WTC11 (cell line): ENCODE results near the gene SLC35F1. TPM values are rescaled to one million over a fixed set of nuclear protein-coding genes. Genes with fewer than 3 reads are reported as not detected.

ENCODE experiments used
- ATAC-seq: fragments of 200-7000 bp; cut with Tn5 transposase; 2 replicates; pipeline ENCODE4 v1.10.0; 2021; ENCODE audit warnings: mild to moderate bottlenecking, moderate library complexity
- CTCF ChIA-PET: fragments of 300-600 bp; sonication (Branson Sonifier 250); formaldehyde crosslinking; loops from one replicate; lab custom pipeline; 2021; ENCODE audit warnings: antibody characterized with exemption; lab: Charles Lee
- POLR2A ChIA-PET: fragments of 350-600 bp; sonication (Branson Sonifier 250); formaldehyde crosslinking; loops from one replicate; lab custom pipeline; 2021; ENCODE audit warnings: antibody characterized with exemption; lab: Charles Lee
- DNase-seq: peaks from one replicate; pipeline ENCODE4 v3.0.0; 2021; ENCODE audit warnings: low spot score
- H3K27ac Mint-ChIP-seq: 2 replicates; pipeline ENCODE4 v1.8.0; 2021; ENCODE audit warnings: mixed read lengths
- H3K27me3 Mint-ChIP-seq: 2 replicates; pipeline ENCODE4 v1.8.0; 2021; ENCODE audit warnings: low read depth, mild to moderate bottlenecking, moderate library complexity, mixed read lengths
- H3K36me3 Mint-ChIP-seq: 2 replicates; pipeline ENCODE4 v1.8.0; 2021; ENCODE audit warnings: mixed read lengths
- H3K4me1 Mint-ChIP-seq: 2 replicates; pipeline ENCODE4 v1.8.0; 2022; ENCODE audit warnings: mixed read lengths
- H3K4me3 Mint-ChIP-seq: 2 replicates; pipeline ENCODE4 v1.8.0; 2021; ENCODE audit warnings: mild to moderate bottlenecking, moderate library complexity, mixed read lengths
- H3K9me3 Mint-ChIP-seq: 2 replicates; pipeline ENCODE4 v1.8.0; 2021; ENCODE audit warnings: mixed read lengths
- FOXP1 ChIP-seq: sonication (generic); formaldehyde crosslinking; IDR thresholded peaks from 2 replicates; pipeline ENCODE4 v1.8.0; 2022; ENCODE audit warnings: missing genetic modification reagents, mild to moderate bottlenecking, moderate library complexity, borderline replicate concordance
- GTF2I ChIP-seq: fragments of 250-450 bp; sonication (Bioruptor Pico); conservative IDR thresholded peaks from 2 replicates; pipeline ENCODE4 v1.4.0; 2021; ENCODE audit warnings: mild to moderate bottlenecking
- NFE2L1 ChIP-seq: sonication (generic); formaldehyde crosslinking; IDR thresholded peaks from 2 replicates; pipeline ENCODE4 v1.8.1; 2023; ENCODE audit warnings: missing genetic modification reagents
- PRRX2 ChIP-seq: fragments of 250-450 bp; sonication (Bioruptor Pico); IDR thresholded peaks from 2 replicates; pipeline ENCODE4 v1.8.0; 2021; ENCODE audit warnings: mild to moderate bottlenecking
- RELA ChIP-seq: sonication (generic); formaldehyde crosslinking; IDR thresholded peaks from 2 replicates; pipeline ENCODE4 v1.8.1; 2022; ENCODE audit warnings: missing genetic modification reagents, mild to moderate bottlenecking, borderline replicate concordance
- RORB ChIP-seq: fragments of 250-450 bp; sonication (Bioruptor Pico); IDR thresholded peaks from 2 replicates; pipeline ENCODE4 v1.9.0; 2021; ENCODE audit warnings: mild to moderate bottlenecking
- SP1 ChIP-seq: sonication (generic); formaldehyde crosslinking; conservative IDR thresholded peaks from 2 replicates; pipeline ENCODE4 v1.8.1; 2022; ENCODE audit warnings: missing genetic modification reagents
- TEAD4 ChIP-seq: sonication (generic); formaldehyde crosslinking; IDR thresholded peaks from 2 replicates; pipeline ENCODE4 v1.8.0; 2022; ENCODE audit warnings: mild to moderate bottlenecking, missing genetic modification reagents
- ZNF219 ChIP-seq: sonication (generic); formaldehyde crosslinking; IDR thresholded peaks from 2 replicates; pipeline ENCODE4 v1.8.0; 2023; ENCODE audit warnings: missing genetic modification reagents, mild to moderate bottlenecking, borderline replicate concordance
- ZNF263 ChIP-seq: sonication (generic); formaldehyde crosslinking; IDR thresholded peaks from 2 replicates; pipeline ENCODE4 v1.8.1; 2022; ENCODE audit warnings: low read depth, mild to moderate bottlenecking, moderate library complexity, missing genetic modification reagents
- ZNF396 ChIP-seq: fragments of 250-450 bp; sonication (Bioruptor Pico); IDR thresholded peaks from 2 replicates; pipeline ENCODE4 v1.8.0; 2021; ENCODE audit warnings: mild to moderate bottlenecking, moderate library complexity, borderline replicate concordance
- total RNA-seq: library from RNA; stranded (reverse); gene quantifications from 3 replicates; pipeline ENCODE4 v1.2.3, GENCODE V29; 2021
- TF ChIP-seq, protein P1 (sequence below): sonication (generic); formaldehyde crosslinking; IDR thresholded peaks from 2 replicates; pipeline ENCODE4 v1.8.0; 2022; ENCODE audit warnings: mild to moderate bottlenecking, missing genetic modification reagents
- TF ChIP-seq, protein P2 (sequence below): fragments of 250-450 bp; sonication (Bioruptor Pico); IDR thresholded peaks from 2 replicates; pipeline ENCODE4 v1.9.0; 2021; ENCODE audit warnings: mild to moderate bottlenecking
- TF ChIP-seq, protein P3 (sequence below): fragments of 200-600 bp; IDR thresholded peaks from 2 replicates; pipeline ENCODE4 v1.8.0; 2022; ENCODE audit warnings: antibody characterized with exemption
- TF ChIP-seq, protein P4 (sequence below): sonication (generic); formaldehyde crosslinking; IDR thresholded peaks from 2 replicates; pipeline ENCODE4 v1.8.0; 2022; ENCODE audit warnings: missing genetic modification reagents
- TF ChIP-seq, protein P5 (sequence below): sonication (generic); formaldehyde crosslinking; IDR thresholded peaks from 2 replicates; pipeline ENCODE4 v1.8.1; 2023; ENCODE audit warnings: mild to moderate bottlenecking, missing genetic modification reagents, borderline replicate concordance
- TF ChIP-seq, protein P6 (sequence below): sonication (generic); formaldehyde crosslinking; IDR thresholded peaks from 2 replicates; pipeline ENCODE4 v1.8.0; 2023; ENCODE audit warnings: missing genetic modification reagents, mild to moderate bottlenecking, borderline replicate concordance

Gene SLC35F1
- total RNA-seq, 1 experiment from 2014 or later: 11.0 TPM

DNA sequence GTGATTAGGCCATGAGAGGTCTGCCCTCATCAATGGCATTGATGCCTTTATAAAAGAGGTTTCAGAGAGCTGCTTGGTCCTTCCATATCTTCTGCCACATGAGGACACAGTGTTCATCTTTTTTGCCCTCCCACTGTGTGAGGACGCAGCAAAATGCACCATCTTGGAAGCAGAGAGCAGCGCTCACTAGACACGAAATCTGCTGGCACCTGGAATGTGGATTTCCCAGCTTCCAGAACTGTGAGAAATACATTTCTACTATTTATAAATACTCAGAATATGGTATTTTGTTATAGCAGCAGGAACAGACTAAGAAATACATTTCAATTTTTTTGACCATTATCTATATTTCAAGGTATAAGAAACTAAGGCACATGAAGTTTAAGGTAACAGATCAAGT, 24.9 kb downstream of the SLC35F1 start (continued):
- TF ChIP-seq, protein P1, sequence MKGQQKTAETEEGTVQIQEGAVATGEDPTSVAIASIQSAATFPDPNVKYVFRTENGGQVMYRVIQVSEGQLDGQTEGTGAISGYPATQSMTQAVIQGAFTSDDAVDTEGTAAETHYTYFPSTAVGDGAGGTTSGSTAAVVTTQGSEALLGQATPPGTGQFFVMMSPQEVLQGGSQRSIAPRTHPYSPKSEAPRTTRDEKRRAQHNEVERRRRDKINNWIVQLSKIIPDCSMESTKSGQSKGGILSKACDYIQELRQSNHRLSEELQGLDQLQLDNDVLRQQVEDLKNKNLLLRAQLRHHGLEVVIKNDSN (CRISPR knock-in tag): no peak
- TF ChIP-seq ZNF219 (CRISPR knock-in tag) (no peak), NFE2L1 (CRISPR knock-in tag) (no peak)

DNA sequence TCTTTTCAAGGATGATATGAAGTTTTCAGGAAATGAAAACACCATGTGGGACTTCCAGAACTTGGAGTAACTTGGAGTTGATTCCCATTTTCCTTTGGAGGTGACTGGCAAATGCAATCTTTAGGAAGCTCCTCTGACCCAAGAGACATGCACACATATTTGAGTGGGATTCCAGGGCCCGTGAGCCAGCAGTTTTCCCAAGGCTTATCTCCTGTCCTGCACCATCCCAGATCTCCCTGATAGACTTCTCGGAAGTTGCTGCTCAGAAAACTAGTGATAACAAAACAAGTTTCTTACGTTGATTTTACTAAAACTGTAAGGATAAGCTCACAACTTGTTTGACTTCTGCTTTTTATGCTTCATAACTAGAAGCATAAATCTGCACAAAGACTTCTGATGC, 25.6 kb downstream of the SLC35F1 start:
- DNase-seq (no peak), ATAC-seq (no peak)
- ChIA-PET CTCF (no interaction called here), POLR2A (no interaction called here)
- no peak overlapping the region for H3K27ac Mint-ChIP-seq
- H3K4me3 Mint-ChIP-seq: no peak overlapping the region
- H3K4me1 Mint-ChIP-seq: peaks cover 11% of the 10 kb centered on the region
- H3K9me3 Mint-ChIP-seq: peaks cover 22% of the 10 kb centered on the region
- TF ChIP-seq, protein P2, sequence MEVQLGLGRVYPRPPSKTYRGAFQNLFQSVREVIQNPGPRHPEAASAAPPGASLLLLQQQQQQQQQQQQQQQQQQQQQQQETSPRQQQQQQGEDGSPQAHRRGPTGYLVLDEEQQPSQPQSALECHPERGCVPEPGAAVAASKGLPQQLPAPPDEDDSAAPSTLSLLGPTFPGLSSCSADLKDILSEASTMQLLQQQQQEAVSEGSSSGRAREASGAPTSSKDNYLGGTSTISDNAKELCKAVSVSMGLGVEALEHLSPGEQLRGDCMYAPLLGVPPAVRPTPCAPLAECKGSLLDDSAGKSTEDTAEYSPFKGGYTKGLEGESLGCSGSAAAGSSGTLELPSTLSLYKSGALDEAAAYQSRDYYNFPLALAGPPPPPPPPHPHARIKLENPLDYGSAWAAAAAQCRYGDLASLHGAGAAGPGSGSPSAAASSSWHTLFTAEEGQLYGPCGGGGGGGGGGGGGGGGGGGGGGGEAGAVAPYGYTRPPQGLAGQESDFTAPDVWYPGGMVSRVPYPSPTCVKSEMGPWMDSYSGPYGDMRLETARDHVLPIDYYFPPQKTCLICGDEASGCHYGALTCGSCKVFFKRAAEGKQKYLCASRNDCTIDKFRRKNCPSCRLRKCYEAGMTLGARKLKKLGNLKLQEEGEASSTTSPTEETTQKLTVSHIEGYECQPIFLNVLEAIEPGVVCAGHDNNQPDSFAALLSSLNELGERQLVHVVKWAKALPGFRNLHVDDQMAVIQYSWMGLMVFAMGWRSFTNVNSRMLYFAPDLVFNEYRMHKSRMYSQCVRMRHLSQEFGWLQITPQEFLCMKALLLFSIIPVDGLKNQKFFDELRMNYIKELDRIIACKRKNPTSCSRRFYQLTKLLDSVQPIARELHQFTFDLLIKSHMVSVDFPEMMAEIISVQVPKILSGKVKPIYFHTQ: no peak
- TF ChIP-seq SP1 (CRISPR knock-in tag) (no peak), ZNF263 (CRISPR knock-in tag) (no peak), FOXP1 (CRISPR knock-in tag) (no peak), PRRX2 (CRISPR knock-in tag) (no peak), TEAD4 (CRISPR knock-in tag) (no peak), ZNF396 (CRISPR knock-in tag) (no peak), RELA (CRISPR knock-in tag) (no peak), RORB (no peak), GTF2I (CRISPR knock-in tag) (no peak)
- TF ChIP-seq, protein P3, sequence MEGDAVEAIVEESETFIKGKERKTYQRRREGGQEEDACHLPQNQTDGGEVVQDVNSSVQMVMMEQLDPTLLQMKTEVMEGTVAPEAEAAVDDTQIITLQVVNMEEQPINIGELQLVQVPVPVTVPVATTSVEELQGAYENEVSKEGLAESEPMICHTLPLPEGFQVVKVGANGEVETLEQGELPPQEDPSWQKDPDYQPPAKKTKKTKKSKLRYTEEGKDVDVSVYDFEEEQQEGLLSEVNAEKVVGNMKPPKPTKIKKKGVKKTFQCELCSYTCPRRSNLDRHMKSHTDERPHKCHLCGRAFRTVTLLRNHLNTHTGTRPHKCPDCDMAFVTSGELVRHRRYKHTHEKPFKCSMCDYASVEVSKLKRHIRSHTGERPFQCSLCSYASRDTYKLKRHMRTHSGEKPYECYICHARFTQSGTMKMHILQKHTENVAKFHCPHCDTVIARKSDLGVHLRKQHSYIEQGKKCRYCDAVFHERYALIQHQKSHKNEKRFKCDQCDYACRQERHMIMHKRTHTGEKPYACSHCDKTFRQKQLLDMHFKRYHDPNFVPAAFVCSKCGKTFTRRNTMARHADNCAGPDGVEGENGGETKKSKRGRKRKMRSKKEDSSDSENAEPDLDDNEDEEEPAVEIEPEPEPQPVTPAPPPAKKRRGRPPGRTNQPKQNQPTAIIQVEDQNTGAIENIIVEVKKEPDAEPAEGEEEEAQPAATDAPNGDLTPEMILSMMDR: no peak
- TF ChIP-seq, protein P4, sequence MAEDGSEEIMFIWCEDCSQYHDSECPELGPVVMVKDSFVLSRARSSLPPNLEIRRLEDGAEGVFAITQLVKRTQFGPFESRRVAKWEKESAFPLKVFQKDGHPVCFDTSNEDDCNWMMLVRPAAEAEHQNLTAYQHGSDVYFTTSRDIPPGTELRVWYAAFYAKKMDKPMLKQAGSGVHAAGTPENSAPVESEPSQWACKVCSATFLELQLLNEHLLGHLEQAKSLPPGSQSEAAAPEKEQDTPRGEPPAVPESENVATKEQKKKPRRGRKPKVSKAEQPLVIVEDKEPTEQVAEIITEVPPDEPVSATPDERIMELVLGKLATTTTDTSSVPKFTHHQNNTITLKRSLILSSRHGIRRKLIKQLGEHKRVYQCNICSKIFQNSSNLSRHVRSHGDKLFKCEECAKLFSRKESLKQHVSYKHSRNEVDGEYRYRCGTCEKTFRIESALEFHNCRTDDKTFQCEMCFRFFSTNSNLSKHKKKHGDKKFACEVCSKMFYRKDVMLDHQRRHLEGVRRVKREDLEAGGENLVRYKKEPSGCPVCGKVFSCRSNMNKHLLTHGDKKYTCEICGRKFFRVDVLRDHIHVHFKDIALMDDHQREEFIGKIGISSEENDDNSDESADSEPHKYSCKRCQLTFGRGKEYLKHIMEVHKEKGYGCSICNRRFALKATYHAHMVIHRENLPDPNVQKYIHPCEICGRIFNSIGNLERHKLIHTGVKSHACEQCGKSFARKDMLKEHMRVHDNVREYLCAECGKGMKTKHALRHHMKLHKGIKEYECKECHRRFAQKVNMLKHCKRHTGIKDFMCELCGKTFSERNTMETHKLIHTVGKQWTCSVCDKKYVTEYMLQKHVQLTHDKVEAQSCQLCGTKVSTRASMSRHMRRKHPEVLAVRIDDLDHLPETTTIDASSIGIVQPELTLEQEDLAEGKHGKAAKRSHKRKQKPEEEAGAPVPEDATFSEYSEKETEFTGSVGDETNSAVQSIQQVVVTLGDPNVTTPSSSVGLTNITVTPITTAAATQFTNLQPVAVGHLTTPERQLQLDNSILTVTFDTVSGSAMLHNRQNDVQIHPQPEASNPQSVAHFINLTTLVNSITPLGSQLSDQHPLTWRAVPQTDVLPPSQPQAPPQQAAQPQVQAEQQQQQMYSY (CRISPR knock-in tag): no peak
- TF ChIP-seq, protein P5, sequence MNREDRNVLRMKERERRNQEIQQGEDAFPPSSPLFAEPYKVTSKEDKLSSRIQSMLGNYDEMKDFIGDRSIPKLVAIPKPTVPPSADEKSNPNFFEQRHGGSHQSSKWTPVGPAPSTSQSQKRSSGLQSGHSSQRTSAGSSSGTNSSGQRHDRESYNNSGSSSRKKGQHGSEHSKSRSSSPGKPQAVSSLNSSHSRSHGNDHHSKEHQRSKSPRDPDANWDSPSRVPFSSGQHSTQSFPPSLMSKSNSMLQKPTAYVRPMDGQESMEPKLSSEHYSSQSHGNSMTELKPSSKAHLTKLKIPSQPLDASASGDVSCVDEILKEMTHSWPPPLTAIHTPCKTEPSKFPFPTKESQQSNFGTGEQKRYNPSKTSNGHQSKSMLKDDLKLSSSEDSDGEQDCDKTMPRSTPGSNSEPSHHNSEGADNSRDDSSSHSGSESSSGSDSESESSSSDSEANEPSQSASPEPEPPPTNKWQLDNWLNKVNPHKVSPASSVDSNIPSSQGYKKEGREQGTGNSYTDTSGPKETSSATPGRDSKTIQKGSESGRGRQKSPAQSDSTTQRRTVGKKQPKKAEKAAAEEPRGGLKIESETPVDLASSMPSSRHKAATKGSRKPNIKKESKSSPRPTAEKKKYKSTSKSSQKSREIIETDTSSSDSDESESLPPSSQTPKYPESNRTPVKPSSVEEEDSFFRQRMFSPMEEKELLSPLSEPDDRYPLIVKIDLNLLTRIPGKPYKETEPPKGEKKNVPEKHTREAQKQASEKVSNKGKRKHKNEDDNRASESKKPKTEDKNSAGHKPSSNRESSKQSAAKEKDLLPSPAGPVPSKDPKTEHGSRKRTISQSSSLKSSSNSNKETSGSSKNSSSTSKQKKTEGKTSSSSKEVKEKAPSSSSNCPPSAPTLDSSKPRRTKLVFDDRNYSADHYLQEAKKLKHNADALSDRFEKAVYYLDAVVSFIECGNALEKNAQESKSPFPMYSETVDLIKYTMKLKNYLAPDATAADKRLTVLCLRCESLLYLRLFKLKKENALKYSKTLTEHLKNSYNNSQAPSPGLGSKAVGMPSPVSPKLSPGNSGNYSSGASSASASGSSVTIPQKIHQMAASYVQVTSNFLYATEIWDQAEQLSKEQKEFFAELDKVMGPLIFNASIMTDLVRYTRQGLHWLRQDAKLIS: no peak
- TF ChIP-seq, protein P6, sequence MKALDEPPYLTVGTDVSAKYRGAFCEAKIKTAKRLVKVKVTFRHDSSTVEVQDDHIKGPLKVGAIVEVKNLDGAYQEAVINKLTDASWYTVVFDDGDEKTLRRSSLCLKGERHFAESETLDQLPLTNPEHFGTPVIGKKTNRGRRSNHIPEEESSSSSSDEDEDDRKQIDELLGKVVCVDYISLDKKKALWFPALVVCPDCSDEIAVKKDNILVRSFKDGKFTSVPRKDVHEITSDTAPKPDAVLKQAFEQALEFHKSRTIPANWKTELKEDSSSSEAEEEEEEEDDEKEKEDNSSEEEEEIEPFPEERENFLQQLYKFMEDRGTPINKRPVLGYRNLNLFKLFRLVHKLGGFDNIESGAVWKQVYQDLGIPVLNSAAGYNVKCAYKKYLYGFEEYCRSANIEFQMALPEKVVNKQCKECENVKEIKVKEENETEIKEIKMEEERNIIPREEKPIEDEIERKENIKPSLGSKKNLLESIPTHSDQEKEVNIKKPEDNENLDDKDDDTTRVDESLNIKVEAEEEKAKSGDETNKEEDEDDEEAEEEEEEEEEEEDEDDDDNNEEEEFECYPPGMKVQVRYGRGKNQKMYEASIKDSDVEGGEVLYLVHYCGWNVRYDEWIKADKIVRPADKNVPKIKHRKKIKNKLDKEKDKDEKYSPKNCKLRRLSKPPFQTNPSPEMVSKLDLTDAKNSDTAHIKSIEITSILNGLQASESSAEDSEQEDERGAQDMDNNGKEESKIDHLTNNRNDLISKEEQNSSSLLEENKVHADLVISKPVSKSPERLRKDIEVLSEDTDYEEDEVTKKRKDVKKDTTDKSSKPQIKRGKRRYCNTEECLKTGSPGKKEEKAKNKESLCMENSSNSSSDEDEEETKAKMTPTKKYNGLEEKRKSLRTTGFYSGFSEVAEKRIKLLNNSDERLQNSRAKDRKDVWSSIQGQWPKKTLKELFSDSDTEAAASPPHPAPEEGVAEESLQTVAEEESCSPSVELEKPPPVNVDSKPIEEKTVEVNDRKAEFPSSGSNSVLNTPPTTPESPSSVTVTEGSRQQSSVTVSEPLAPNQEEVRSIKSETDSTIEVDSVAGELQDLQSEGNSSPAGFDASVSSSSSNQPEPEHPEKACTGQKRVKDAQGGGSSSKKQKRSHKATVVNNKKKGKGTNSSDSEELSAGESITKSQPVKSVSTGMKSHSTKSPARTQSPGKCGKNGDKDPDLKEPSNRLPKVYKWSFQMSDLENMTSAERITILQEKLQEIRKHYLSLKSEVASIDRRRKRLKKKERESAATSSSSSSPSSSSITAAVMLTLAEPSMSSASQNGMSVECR (CRISPR knock-in tag): no peak
- no peaks in the 10 kb centered on the region for H3K27me3 Mint-ChIP-seq
- peaks cover 20% of the 10 kb centered on the region for H3K36me3 Mint-ChIP-seq
